Measurements from ENCODE around the gene CFAP20DC. TPM values are rescaled to one million over a fixed set of nuclear protein-coding genes. Genes with fewer than 3 reads are reported as not detected.

The CFAP20DC gene
- total and polyA plus RNA-seq, 2 of the 4 experiments (the other 2 are of a cell fraction) = 1.2 to 1.6 TPM

GRCh38 chr3:58988041-58988440 is 61.8 kb downstream of the CFAP20DC start:
- in situ Hi-C loops (cut with MboI; ENCODE audit: low sequenced_read_pairs) = loop anchor here (25.0 kb wide), 3 partner anchors 426 to 824 kb away; no protein-coding TSS in a partner anchor
- Histone ChIP-seq H3K4ac (ENCODE audit: low read depth, low read length) (peak overlapping the region; percentile 74), H4K20me1 (ENCODE audit: insufficient read depth, low read length) (no peaks in the 10 kb centered on the region), H3K14ac (replicated peaks; ENCODE audit: low read depth, low read length) (peak overlapping the region; percentile 58), H2BK120ac (ENCODE audit: low read depth, low read length) (peak overlapping the region; percentile 90), H3K36me3 (ENCODE audit: control insufficient read depth, insufficient read depth, low read length) (no peaks in the 10 kb centered on the region), H3K18ac (ENCODE audit: low read depth, low read length) (peak overlapping the region; percentile 91; the same call in 1 of the 2 replicates), H3K9me3 (ENCODE audit: control insufficient read depth, insufficient read depth, low read length) (peaks cover 3% of the 10 kb centered on the region; the same call in 1 of the 2 replicates), H3K27ac (ENCODE audit: insufficient read depth, low read length) (no peak overlapping the region), H2BK20ac (ENCODE audit: low read depth, low read length) (peak overlapping the region; percentile 88), H3K4me3 (ENCODE audit: insufficient read depth, low read depth, low read length) (no peak overlapping the region), H2BK15ac (ENCODE audit: low read depth, low read length) (peak overlapping the region; percentile 67; the same call in 2 of the 3 replicates), H3K79me1 (ENCODE audit: low read depth in 1 of 2, low read length in 2 of 2) (no peaks in the 10 kb centered on the region), H4K91ac (ENCODE audit: insufficient read depth, low read depth, low read length) (peak overlapping the region; percentile 22; the same call in 1 of the 2 replicates), H3K9me1 (ENCODE audit: insufficient read depth, low read length) (no peaks in the 10 kb centered on the region), H2AFZ (replicated peaks; ENCODE audit: low read length, poor library complexity) (no peak overlapping the region), H3K9ac (ENCODE audit: low read depth, low read length) (no peak overlapping the region), H2AK9ac (replicated peaks; ENCODE audit: low read depth, low read length, poor library complexity) (no peak overlapping the region), H3K4me1 (ENCODE audit: control insufficient read depth, insufficient read depth, low read length) (peaks cover 9% of the 10 kb centered on the region; the same call in 1 of the 2 replicates), H3K56ac (ENCODE audit: extremely low read depth, insufficient read depth, low read length) (no peak overlapping the region), H4K5ac (ENCODE audit: low read depth, low read length) (peak overlapping the region; percentile 72; the same call in 1 of the 2 replicates), H3K23ac (ENCODE audit: low read depth, low read length) (peak overlapping the region; percentile 70), H4K8ac (ENCODE audit: low read depth in 2 of 2, low read length in 2 of 2) (peak overlapping the region; percentile 50; a peak in 2 of 4 replicates), H2AK5ac (ENCODE audit: low read depth, low read length) (peak overlapping the region; percentile 60; the same call in 1 of the 2 replicates), H3K4me2 (ENCODE audit: low read depth, low read length) (no peak overlapping the region; the same call in 1 of the 2 replicates), H2BK5ac (ENCODE audit: low read depth, low read length, poor library complexity, severe bottlenecking) (peak overlapping the region; percentile 80), H3K27me3 (ENCODE audit: control insufficient read depth, insufficient read depth, low read length) (no peaks in the 10 kb centered on the region)
- WGBS, 2 experiments (ENCODE audit: extremely low coverage in 2 of 2, insufficient read length in 1 of 2) = no CpG with 5 or more reads among the region's 3 CpGs
- dilution Hi-C loops (cut with HindIII; ENCODE audit: low sequenced_read_pairs, unreplicated experiment) = no loop called here
- DNase-seq (no peak), ATAC-seq (ENCODE audit: low read depth) (no peak)
- intact Hi-C loops (cut with micrococcal nuclease) = loop anchor here (10.0 kb wide), 1 partner anchor 423 kb away; no protein-coding TSS in a partner anchor
- POLR2A ChIA-PET (ENCODE audit: unreplicated experiment) = no interaction called here
- no TSS peak for BruUV-seq (replicated peaks)
- no peak for TF ChIP-seq MXI1 (IDR thresholded peaks at IDR 0.05; ENCODE audit: borderline replicate concordance, low read depth, low read length)
- no peak for TF ChIP-seq MAZ (IDR thresholded peaks at IDR 0.05; ENCODE audit: borderline replicate concordance, low read depth, low read length)
- no peak for TF ChIP-seq USF2 (IDR thresholded peaks at IDR 0.05; ENCODE audit: low read depth, low read length)
- no peak for TF ChIP-seq RFX5 (IDR thresholded peaks at IDR 0.05; ENCODE audit: low read depth, low read length)
- TF ChIP-seq MAFK (IDR thresholded peaks at IDR 0.05; ENCODE audit: low read depth, low read length) = no peak
- CTCF ChIA-PET = no interaction called here
